Smooth muscle cell (in vitro differentiated cells): ENCODE results near the gene MAML3. TPM values are rescaled to one million over a fixed set of nuclear protein-coding genes. Genes with fewer than 3 reads are reported as not detected.

Experiments used
- DNase-seq: peaks from one replicate; lab custom pipeline; 2025; ENCODE audit not compliant: unreplicated experiment; lab: John Stamatoyannopoulos, UW
- H2AFZ ChIP-seq: fragments of 200-600 bp; sonication (generic); 2 replicates; pipeline ENCODE4 v1.6.0; 2016; ENCODE audit warnings: antibody characterized with exemption, low read depth, mild to moderate bottlenecking
- H3F3A ChIP-seq: fragments of 200-600 bp; sonication (generic); 2 replicates; pipeline ENCODE4 v1.6.0; 2017; ENCODE audit warnings: antibody characterized with exemption, low read depth
- H3K27ac ChIP-seq: fragments of 200-600 bp; sonication (generic); 2 replicates; pipeline ENCODE4 v1.5.1; 2016; ENCODE audit warnings: low read depth, mild to moderate bottlenecking
- H3K27me3 ChIP-seq: fragments of 200-600 bp; sonication (generic); 2 replicates; pipeline ENCODE4 v1.6.1; 2016; ENCODE audit warnings: low read depth, mild to moderate bottlenecking
- H3K36me3 ChIP-seq: fragments of 200-600 bp; sonication (generic); 2 replicates; pipeline ENCODE4 v1.5.1; 2016; ENCODE audit warnings: low read depth
- H3K4me1 ChIP-seq: fragments of 200-600 bp; sonication (generic); 2 replicates; pipeline ENCODE4 v1.5.1; 2016; ENCODE audit warnings: low read depth
- H3K4me2 ChIP-seq: fragments of 200-600 bp; sonication (generic); 2 replicates; pipeline ENCODE4 v1.6.0; 2016; ENCODE audit warnings: mild to moderate bottlenecking
- H3K4me3 ChIP-seq: fragments of 200-600 bp; sonication (generic); 2 replicates; pipeline ENCODE4 v1.5.1; 2016; ENCODE audit warnings: mild to moderate bottlenecking
- H3K79me2 ChIP-seq: fragments of 200-600 bp; sonication (generic); 2 replicates; pipeline ENCODE4 v1.6.0; 2016; ENCODE audit warnings: low read depth, mild to moderate bottlenecking
- H3K9ac ChIP-seq: fragments of 200-600 bp; sonication (generic); 2 replicates; pipeline ENCODE4 v1.6.0; 2016; ENCODE audit warnings: low read depth
- H3K9me3 ChIP-seq: fragments of 200-600 bp; sonication (generic); replicated peaks from 2 replicates; pipeline ENCODE4 v1.5.1; 2016; ENCODE audit warnings: low read depth
- H4K20me1 ChIP-seq: fragments of 200-600 bp; sonication (generic); 2 replicates; pipeline ENCODE4 v1.6.0; 2016; ENCODE audit warnings: low read depth
- CTCF ChIP-seq: fragments of 200-600 bp; sonication (generic); IDR thresholded peaks from 2 replicates; pipeline ENCODE4 v1.5.1; 2017; ENCODE audit warnings: borderline replicate concordance, mild to moderate bottlenecking, antibody characterized with exemption; ENCODE audit not compliant: insufficient read depth, poor library complexity, severe bottlenecking
- WGBS: methylation state at CpG from one replicate; pipeline ENCODE4 v1.1.7; 2016; ENCODE audit warnings: low lambda C conversion rate; 5-methylcytosine and 5-hydroxymethylcytosine counted together
- polyA plus RNA-seq: library from polyadenylated mRNA; unstranded; fragments of >200 nt; fragmentation: Nextera tagmentation; extraction: Ambion mirVana; gene quantifications from 2 replicates; pipeline ENCODE4 v1.2.1, GENCODE V29; 2016
- total RNA-seq: library from RNA; depleted of rRNA; stranded (reverse); fragments of >200 nt; gene quantifications from 2 replicates; pipeline ENCODE4 v1.2.3, GENCODE V29; 2014

The MAML3 gene
- total and polyA plus RNA-seq, 2 experiments from 2014 or later = 4.9 to 12.6 TPM

- DNase-seq = no peak
- H3K9ac ChIP-seq = peak overlapping the region; percentile 92
- peaks cover 5% of the 10 kb centered on the region for H3K79me2 ChIP-seq
- no peaks in the 10 kb centered on the region for H3K27me3 ChIP-seq
- no peaks in the 10 kb centered on the region for H3K9me3 ChIP-seq
- H3K36me3 ChIP-seq = no peaks in the 10 kb centered on the region
- no peaks in the 10 kb centered on the region for H4K20me1 ChIP-seq
- peaks cover 22% of the 10 kb centered on the region for H3F3A ChIP-seq
- peak overlapping the region; percentile 94 for H3K27ac ChIP-seq
- 95% methylated on average over 3 of the region's 3 CpGs for WGBS
- H3K4me1 ChIP-seq = peaks cover 10% of the 10 kb centered on the region
- H3K4me3 ChIP-seq = peak overlapping the region; percentile 91
- H2AFZ ChIP-seq = peak overlapping the region; percentile 82
- no peak for TF ChIP-seq CTCF
- H3K4me2 ChIP-seq = peak overlapping the region; percentile 94
Measured at GRCh38 chr4:140154572-140154891, 548 bp upstream of the MAML3 start.

GRCh38 chr4:140153419-140153717 lies 616 bp downstream of the MAML3 start:
- no peaks in the 10 kb centered on the region for H4K20me1 ChIP-seq
- peaks cover 17% of the 10 kb centered on the region for H3K4me1 ChIP-seq
- H3K79me2 ChIP-seq = peaks cover 17% of the 10 kb centered on the region
- H3K36me3 ChIP-seq = no peaks in the 10 kb centered on the region
- peak overlapping the region; percentile 82 for H2AFZ ChIP-seq
- peak overlapping the region; percentile 91 for H3K4me3 ChIP-seq
- H3K9ac ChIP-seq = peak overlapping the region; percentile 92
- peaks cover 27% of the 10 kb centered on the region for H3F3A ChIP-seq
- H3K27ac ChIP-seq = peak overlapping the region; percentile 94
- TF ChIP-seq CTCF = no peak
- H3K9me3 ChIP-seq = no peaks in the 10 kb centered on the region
- peak overlapping the region; percentile 94 for H3K4me2 ChIP-seq
- DNase-seq = no peak
- no peaks in the 10 kb centered on the region for H3K27me3 ChIP-seq
- under 1% methylated on average over 14 of the region's 14 CpGs for WGBS

GRCh38 chr4:140152751-140153418 lies 1.1 kb downstream of the MAML3 start:
- Histone ChIP-seq H3K27ac (peak overlapping the region; percentile 94), H3K9ac (peak overlapping the region; percentile 92)
- 1% methylated on average over 54 of the region's 54 CpGs for WGBS

More at GRCh38 chr4:140152751-140153418, 1.1 kb downstream of the MAML3 start:
- peaks cover 20% of the 10 kb centered on the region for H3K4me1 ChIP-seq
- DNase-seq = peak; percentile 36
- H3K9me3 ChIP-seq = no peaks in the 10 kb centered on the region
- H3K4me2 ChIP-seq = peak overlapping the region; percentile 94
- TF ChIP-seq CTCF = no peak
- H4K20me1 ChIP-seq = no peaks in the 10 kb centered on the region
- H3K27me3 ChIP-seq = no peaks in the 10 kb centered on the region
- peak overlapping the region; percentile 82 for H2AFZ ChIP-seq
- peaks cover 22% of the 10 kb centered on the region for H3K79me2 ChIP-seq
- H3K4me3 ChIP-seq = peak overlapping the region; percentile 91
- no peaks in the 10 kb centered on the region for H3K36me3 ChIP-seq
- peaks cover 27% of the 10 kb centered on the region for H3F3A ChIP-seq
